IMR-90 (cell line): ENCODE measurements around the gene ZCCHC14. TPM values are rescaled to one million over a fixed set of nuclear protein-coding genes. Genes with fewer than 3 reads are reported as not detected.
"Not testable (repeated sequence)": the region's sequence is repeated elsewhere in the genome, so short reads cannot be mapped to it uniquely, and the experiment has no call there.

Experiments
- ATAC-seq: fragments of 200-7000 bp; cut with Tn5 transposase; 2 replicates; pipeline ENCODE4 v1.9.1; 2020; ENCODE audit warnings: low read depth, mild to moderate bottlenecking, moderate library complexity
- BruUV-seq: library from RNA; stranded (reverse); fragments of 400-500 nt; replicated peaks from 2 replicates; lab custom pipeline; 2021; lab: Mats Ljungman, UMichigan
- CTCF ChIA-PET: fragments of 300-600 bp; formaldehyde crosslinking; extraction: SDS; loops from one replicate; lab custom pipeline; 2021; ENCODE audit warnings: antibody characterized with exemption; lab: Yijun Ruan, JAX
- POLR2A ChIA-PET: fragments of 300-600 bp; sonication (Branson Sonifier 250); formaldehyde crosslinking; loops from one replicate; lab custom pipeline; 2022; ENCODE audit warnings: antibody characterized with exemption; ENCODE audit not compliant: unreplicated experiment; lab: Charles Lee
- DNase-seq: peaks from one replicate; pipeline ENCODE4 v3.0.0; 2013
- H2AFZ ChIP-seq: replicated peaks from 2 replicates; pipeline ENCODE3; 2013; ENCODE audit warnings: low read length, mild to moderate bottlenecking; ENCODE audit not compliant: poor library complexity
- H2AK5ac ChIP-seq: 2 replicates; pipeline ENCODE4 v1.6.1; 2013; ENCODE audit warnings: low read depth, low read length, inconsistent platforms
- H2AK9ac ChIP-seq: replicated peaks from 2 replicates; pipeline ENCODE3; 2013; ENCODE audit warnings: mild to moderate bottlenecking, low read depth, low read length, moderate library complexity; ENCODE audit not compliant: poor library complexity
- H2BK120ac ChIP-seq: 2 replicates; pipeline ENCODE4 v1.6.1; 2013; ENCODE audit warnings: low read depth, low read length, inconsistent platforms
- H2BK15ac ChIP-seq: 3 replicates; pipeline ENCODE4 v1.6.1; 2013; ENCODE audit warnings: low read depth, low read length, inconsistent platforms
- H2BK20ac ChIP-seq: 2 replicates; pipeline ENCODE4 v1.6.1; 2013; ENCODE audit warnings: low read depth, mild to moderate bottlenecking, inconsistent platforms, low read length, moderate library complexity
- H2BK5ac ChIP-seq: 2 replicates; pipeline ENCODE4 v1.6.1; 2013; ENCODE audit warnings: mild to moderate bottlenecking, low read depth, low read length, inconsistent platforms; ENCODE audit not compliant: poor library complexity, severe bottlenecking
- H3K14ac ChIP-seq: replicated peaks from 2 replicates; pipeline ENCODE4 v1.6.1; 2013; ENCODE audit warnings: low read depth, low read length, inconsistent platforms
- H3K18ac ChIP-seq: 2 replicates; pipeline ENCODE4 v1.6.1; 2013; ENCODE audit warnings: low read depth, low read length, control low read depth
- H3K23ac ChIP-seq: 2 replicates; pipeline ENCODE4 v1.6.1; 2013; ENCODE audit warnings: low read depth, low read length, inconsistent platforms
- H3K27ac ChIP-seq: 2 replicates; pipeline ENCODE4 v1.5.1; 2013; ENCODE audit warnings: mild to moderate bottlenecking, control low read depth, low read length; ENCODE audit not compliant: insufficient read depth
- H3K27me3 ChIP-seq: 2 replicates; pipeline ENCODE4 v1.6.1; 2013; ENCODE audit warnings: low read length; ENCODE audit not compliant: control insufficient read depth, insufficient read depth
- H3K36me3 ChIP-seq: 2 replicates; pipeline ENCODE4 v1.6.1; 2013; ENCODE audit warnings: low read length, mixed read lengths; ENCODE audit not compliant: control insufficient read depth, insufficient read depth
- H3K4ac ChIP-seq: 2 replicates; pipeline ENCODE4 v1.6.1; 2013; ENCODE audit warnings: low read depth, low read length, inconsistent platforms
- H3K4me1 ChIP-seq: 2 replicates; pipeline ENCODE4 v1.6.1; 2013; ENCODE audit warnings: low read length, mixed read lengths; ENCODE audit not compliant: control insufficient read depth, insufficient read depth
- H3K4me2 ChIP-seq: 2 replicates; pipeline ENCODE4 v1.6.1; 2013; ENCODE audit warnings: low read depth, mild to moderate bottlenecking, control low read depth, low read length, moderate library complexity
- H3K4me3 ChIP-seq: 2 replicates; pipeline ENCODE4 v1.5.1; 2013; ENCODE audit warnings: low read depth, mild to moderate bottlenecking, control low read depth, low read length, moderate library complexity; ENCODE audit not compliant: insufficient read depth
- H3K56ac ChIP-seq: 2 replicates; pipeline ENCODE4 v1.6.1; 2013; ENCODE audit warnings: low read length, inconsistent platforms; ENCODE audit not compliant: insufficient read depth; ENCODE audit errors: extremely low read depth
- H3K79me1 ChIP-seq, 2 experiments: 2 replicates each; pipeline ENCODE4 v1.6.1; 2013; ENCODE audit warnings: low read length in 2 of 2, inconsistent platforms in 1 of 2, low read depth in 1 of 2
- H3K9ac ChIP-seq: 2 replicates; pipeline ENCODE4 v1.6.1; 2013; ENCODE audit warnings: low read depth, low read length, control low read depth
- H3K9me1 ChIP-seq: 2 replicates; pipeline ENCODE4 v1.6.1; 2013; ENCODE audit warnings: low read length, inconsistent platforms; ENCODE audit not compliant: insufficient read depth
- H3K9me3 ChIP-seq: 2 replicates; pipeline ENCODE4 v1.6.1; 2013; ENCODE audit warnings: low read length; ENCODE audit not compliant: control insufficient read depth, insufficient read depth
- H4K20me1 ChIP-seq: 2 replicates; pipeline ENCODE4 v1.6.1; 2013; ENCODE audit warnings: low read length, inconsistent platforms; ENCODE audit not compliant: insufficient read depth
- H4K5ac ChIP-seq: 2 replicates; pipeline ENCODE4 v1.6.1; 2013; ENCODE audit warnings: mild to moderate bottlenecking, low read depth, low read length, control low read depth
- H4K8ac ChIP-seq, 2 experiments: 2 replicates each; pipeline ENCODE4 v1.6.1; 2013; ENCODE audit warnings: low read depth in 2 of 2, low read length in 2 of 2, control low read depth in 1 of 2, inconsistent platforms in 1 of 2
- H4K91ac ChIP-seq: 2 replicates; pipeline ENCODE4 v1.6.1; 2013; ENCODE audit warnings: low read depth, low read length, inconsistent platforms; ENCODE audit not compliant: insufficient read depth
- BHLHE40 ChIP-seq: fragments of 150-350 bp; IDR thresholded peaks from 2 replicates; pipeline ENCODE4 v1.6.1; 2016; ENCODE audit warnings: mild to moderate bottlenecking, low read depth, low read length
- CHD1 ChIP-seq: IDR thresholded peaks from 2 replicates; pipeline ENCODE4 v1.6.1; 2012; ENCODE audit warnings: low read depth, low read length, improper control_type of control experiment
- USF2 ChIP-seq: fragments of 150-350 bp; IDR thresholded peaks from 2 replicates; pipeline ENCODE4 v1.6.1; 2017; ENCODE audit warnings: mild to moderate bottlenecking, antibody characterized with exemption, low read length, low read depth
- WGBS, 2 experiments: methylation state at CpG; one replicate each; pipeline versions ENCODE4 v1.1.5 to v1.1.7; 2013; ENCODE audit warnings: missing lambda C conversion rate in 2 of 2; ENCODE audit not compliant: insufficient read length in 1 of 2; ENCODE audit errors: extremely low coverage in 2 of 2; 5-methylcytosine and 5-hydroxymethylcytosine counted together
- dilution Hi-C: fragments of 300-500 bp; cut with HindIII; formaldehyde crosslinking; loops from one replicate; pipeline ENCODE4 v1.14.3; 2018; ENCODE audit warnings: low sequenced_read_pairs; ENCODE audit not compliant: unreplicated experiment
- in situ Hi-C: fragments of 300-500 bp; cut with MboI; formaldehyde crosslinking; loops from 3 replicates; pipeline ENCODE4 v1.14.3; 2019; ENCODE audit warnings: low sequenced_read_pairs, inconsistent platforms, mixed read lengths
- intact Hi-C: fragments of 100-400 bp; cut with micrococcal nuclease; formaldehyde crosslinking; loops from 2 replicates; pipeline ENCODE4 v1.10.0; 2022
- polyA plus RNA-seq, 3 experiments: library from polyadenylated mRNA; depleted of rRNA; stranded (reverse); fragments of >200 nt; gene quantifications; 2 replicates each; pipeline ENCODE4 v1.2.3, GENCODE V29; 2012; ENCODE audit warnings: low replicate concordance in 1 of 3
- total RNA-seq: library from RNA; depleted of rRNA; stranded (reverse); fragments of >200 nt; gene quantifications from 2 replicates; pipeline ENCODE4 v1.2.3, GENCODE V29; 2012

Gene ZCCHC14
- total and polyA plus RNA-seq, 2 of the 4 experiments (the other 2 are of a cell fraction), result 2.5 to 5.3 TPM

GRCh38 chr16:87387942-87388817 lies 104.6 kb downstream of the ZCCHC14 start (continued):
- TF ChIP-seq USF2 (peak; percentile 88), BHLHE40 (peak; percentile 92), CHD1 (no peak)

GRCh38 chr16:87384875-87385167 lies 108.0 kb downstream of the ZCCHC14 start:
- Histone ChIP-seq H2AK5ac (peak overlapping the region; percentile 56), H2AFZ (peak overlapping the region; percentile 96), H3K4me2 (peak overlapping the region; percentile 61), H3K79me1 (peaks cover 4 to 37% of the 10 kb centered on the region in 2 experiments; a peak in 2 of 4 replicates), H3K27ac (peak overlapping the region; percentile 41), H4K8ac (peak overlapping the region; percentile 52 to 81; a peak in 2 of 4 replicates), H4K20me1 (peaks cover 22% of the 10 kb centered on the region; the same call in 1 of the 2 replicates), H4K5ac (peak overlapping the region; percentile 43; the same call in 1 of the 2 replicates), H2AK9ac (peak overlapping the region; percentile 77), H3K4me1 (peaks cover 16% of the 10 kb centered on the region), H3K4me3 (peak overlapping the region; percentile 52), H3K4ac (peak overlapping the region; percentile 50)
- H3K9ac ChIP-seq, H2BK20ac ChIP-seq, H2BK120ac ChIP-seq, POLR2A ChIA-PET, H3K56ac ChIP-seq, H3K36me3 ChIP-seq, H3K23ac ChIP-seq, dilution Hi-C loops, H2BK5ac ChIP-seq, H3K18ac ChIP-seq, H3K9me3 ChIP-seq, BruUV-seq, ATAC-seq, DNase-seq, H3K14ac ChIP-seq, H4K91ac ChIP-seq, H3K27me3 ChIP-seq, H3K9me1 ChIP-seq, H2BK15ac ChIP-seq, in situ Hi-C loops: not testable (repeated sequence)
- intact Hi-C loops, result loop anchor here (5.0 kb wide), 1 partner anchor 823 kb away; no protein-coding TSS in a partner anchor
- WGBS, 2 experiments, result no CpG with 5 or more reads among the region's 12 CpGs
- CTCF ChIA-PET, result interaction anchor here (0.9 kb wide), 1 partner anchor 9 kb away, joined by 3 read pairs; no protein-coding TSS in a partner anchor
